GM19023 (cell line): ENCODE measurements around the gene MC1R.
"Not testable (repeated sequence)": the region's sequence is repeated elsewhere in the genome, so short reads cannot be mapped to it uniquely, and the experiment has no call there.

Experiments used
- ATAC-seq: cut with Tn5 transposase; IDR thresholded peaks from one replicate; pipeline ENCODE4 v1.9.1; 2021; ENCODE audit warnings: mild to moderate bottlenecking, moderate library complexity; ENCODE audit not compliant: unreplicated experiment

MC1R gene

GRCh38 chr16:89913408-89914387 lies 5.0 kb upstream of the MC1R start:
- ATAC-seq = no peak

GRCh38 chr16:89914642-89915285 lies 3.9 kb upstream of the MC1R start:
- ATAC-seq = not testable (repeated sequence)

- no peak for ATAC-seq
Observed at GRCh38 chr16:89915303-89916232, 3.1 kb upstream of the MC1R start.

GRCh38 chr16:89917773-89918452 lies 749 bp upstream of the MC1R start:
- ATAC-seq = peak; percentile 69

GRCh38 chr16:89919535-89920406 lies 1.1 kb downstream of the MC1R start:
- no peak for ATAC-seq

- ATAC-seq = no peak
Observed at GRCh38 chr16:89920723-89921122, 2.1 kb downstream of the MC1R start.

GRCh38 chr16:89921131-89921701 lies 2.6 kb downstream of the MC1R start:
- no peak for ATAC-seq

- no peak for ATAC-seq
Observed at GRCh38 chr16:89921702-89922476, 3.2 kb downstream of the MC1R start.

- no peak for ATAC-seq
Observed at GRCh38 chr16:89922477-89922883, 3.8 kb downstream of the MC1R start.

- ATAC-seq = no peak
Observed at GRCh38 chr16:89922884-89923639, 4.4 kb downstream of the MC1R start, which contains the start of gene TUBB3. TUBB3 (plus strand) TSS chr16:89923342; CDS start chr16:89923402, 60 bp downstream.

- ATAC-seq = no peak
Observed at GRCh38 chr16:89923640-89924296, 5.1 kb downstream of the MC1R start.

- no peak for ATAC-seq
Observed at GRCh38 chr16:89924297-89924924, 5.7 kb downstream of the MC1R start.

GRCh38 chr16:89924925-89925307 lies 6.3 kb downstream of the MC1R start:
- no peak for ATAC-seq

- ATAC-seq = no peak
Observed at GRCh38 chr16:89925596-89926079, 7.0 kb downstream of the MC1R start.

- no peak for ATAC-seq
Observed at GRCh38 chr16:89931305-89931896, 12.7 kb downstream of the MC1R start.

GRCh38 chr16:89931964-89932363 lies 13.3 kb downstream of the MC1R start:
- ATAC-seq = no peak
